Keratinocyte (primary cell): ENCODE data around the gene SLC35D2.

Experiments used
- EZH2 ChIP-seq: IDR thresholded peaks from one replicate; pipeline ENCODE4 v1.6.1; 2012; ENCODE audit warnings: inconsistent platforms, mild to moderate bottlenecking, low read length, moderate library complexity
- TF ChIP-seq, protein P1 (sequence below), 3 experiments: IDR thresholded peaks in 1 of 3; conservative IDR thresholded peaks in 1 of 3; optimal IDR thresholded peaks in 1 of 3; 2 replicates in 2 of 3; 3 replicates in 1 of 3; pipeline versions ENCODE3 to v1.5.1; 2011; ENCODE audit warnings: low read length in 3 of 3, mild to moderate bottlenecking in 3 of 3, moderate library complexity in 2 of 3, control low read depth in 1 of 3, inconsistent platforms in 1 of 3; ENCODE audit not compliant: insufficient read depth in 2 of 3; ENCODE audit errors: extremely low read depth in 1 of 3

DNA sequence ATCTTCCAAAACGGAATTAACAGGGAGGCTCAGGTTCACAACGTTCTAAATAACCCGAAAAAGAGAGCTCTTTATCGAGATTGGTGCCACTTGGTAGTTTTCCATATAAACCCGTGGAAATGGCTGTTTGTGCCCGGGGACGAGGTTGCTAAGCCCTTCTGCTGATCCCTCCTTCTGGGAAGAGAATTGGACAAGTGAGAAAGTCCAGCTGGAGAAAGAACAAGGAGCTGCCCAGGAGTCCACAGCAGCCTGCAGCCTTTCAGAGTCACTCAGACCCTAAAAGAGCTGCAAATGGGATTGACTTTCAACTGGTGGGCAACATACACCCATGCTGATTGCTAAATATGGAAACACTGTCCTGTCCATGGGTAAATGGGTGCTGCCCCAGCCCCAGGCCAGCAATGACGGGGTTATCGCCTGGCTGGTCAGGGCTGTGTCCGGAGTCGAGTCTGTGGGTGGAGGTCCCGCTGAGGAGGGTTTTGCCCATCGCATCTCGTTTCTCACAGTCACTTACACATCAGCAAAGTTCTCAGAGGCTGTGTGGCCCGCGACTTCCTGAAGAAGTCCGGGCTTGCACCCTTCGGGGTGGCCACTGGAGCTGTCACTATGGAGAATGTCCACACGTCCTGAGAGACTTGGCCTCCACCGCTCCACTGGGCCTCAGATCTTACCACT, 40.8 kb downstream of the SLC35D2 start:
- TF ChIP-seq EZH2 = no peak
- TF ChIP-seq, protein P1, sequence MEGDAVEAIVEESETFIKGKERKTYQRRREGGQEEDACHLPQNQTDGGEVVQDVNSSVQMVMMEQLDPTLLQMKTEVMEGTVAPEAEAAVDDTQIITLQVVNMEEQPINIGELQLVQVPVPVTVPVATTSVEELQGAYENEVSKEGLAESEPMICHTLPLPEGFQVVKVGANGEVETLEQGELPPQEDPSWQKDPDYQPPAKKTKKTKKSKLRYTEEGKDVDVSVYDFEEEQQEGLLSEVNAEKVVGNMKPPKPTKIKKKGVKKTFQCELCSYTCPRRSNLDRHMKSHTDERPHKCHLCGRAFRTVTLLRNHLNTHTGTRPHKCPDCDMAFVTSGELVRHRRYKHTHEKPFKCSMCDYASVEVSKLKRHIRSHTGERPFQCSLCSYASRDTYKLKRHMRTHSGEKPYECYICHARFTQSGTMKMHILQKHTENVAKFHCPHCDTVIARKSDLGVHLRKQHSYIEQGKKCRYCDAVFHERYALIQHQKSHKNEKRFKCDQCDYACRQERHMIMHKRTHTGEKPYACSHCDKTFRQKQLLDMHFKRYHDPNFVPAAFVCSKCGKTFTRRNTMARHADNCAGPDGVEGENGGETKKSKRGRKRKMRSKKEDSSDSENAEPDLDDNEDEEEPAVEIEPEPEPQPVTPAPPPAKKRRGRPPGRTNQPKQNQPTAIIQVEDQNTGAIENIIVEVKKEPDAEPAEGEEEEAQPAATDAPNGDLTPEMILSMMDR (optimal IDR thresholded peaks at IDR 0.05 in 1 of 3, IDR thresholded peaks at IDR 0.05 in 1 of 3, conservative IDR thresholded peaks at IDR 0.05 in 1 of 3; ENCODE audit: extremely low read depth in 1 of 3, insufficient read depth in 2 of 3, low read length in 3 of 3) = no peak
